ENCODE results near the gene NKX2-1. TPM values are rescaled to one million over a fixed set of nuclear protein-coding genes. Genes with fewer than 3 reads are reported as not detected.

Gene NKX2-1
- polyA plus RNA-seq, 1 donor from 2014 or later, result 1.5 TPM

GRCh38 chr14:36517242-36518030 is 2.6 kb downstream of the NKX2-1 start:
- H3K4me3 ChIP-seq (ENCODE audit: low read length), result peak overlapping the region; percentile 39
- H3K4me2 ChIP-seq (ENCODE audit: low read length), result no peak overlapping the region
- no peaks in the 10 kb centered on the region for H4K20me1 ChIP-seq (ENCODE audit: insufficient read depth)
- no peak overlapping the region for H3K9ac ChIP-seq (ENCODE audit: low read length)
- H3K9me2 ChIP-seq (ENCODE audit: insufficient read depth, low read length), result no peaks in the 10 kb centered on the region
- no peak overlapping the region for H2AFZ ChIP-seq (ENCODE audit: low read depth, low read length)
- H3K9me3 ChIP-seq (ENCODE audit: low read length), result no peaks in the 10 kb centered on the region
- peaks cover 99% of the 10 kb centered on the region for H3K27me3 ChIP-seq (ENCODE audit: insufficient read depth, low read depth, low read length)
- H3K36me3 ChIP-seq (ENCODE audit: insufficient read depth, low read length), result no peaks in the 10 kb centered on the region
- H3K79me2 ChIP-seq (replicated peaks; ENCODE audit: insufficient read depth, low read length), result no peaks in the 10 kb centered on the region
- TF ChIP-seq EZH2 (IDR thresholded peaks at IDR 0.05; ENCODE audit: borderline replicate concordance, insufficient read depth, low read length, poor library complexity, severe bottlenecking) (peak; percentile 98), RAD21 (conservative IDR thresholded peaks at IDR 0.05) (no peak)
- no peaks in the 10 kb centered on the region for H3F3A ChIP-seq (ENCODE audit: insufficient read depth, low read length, poor library complexity, severe bottlenecking)
- H3K27ac ChIP-seq (ENCODE audit: low read length), result no peak overlapping the region

DNA sequence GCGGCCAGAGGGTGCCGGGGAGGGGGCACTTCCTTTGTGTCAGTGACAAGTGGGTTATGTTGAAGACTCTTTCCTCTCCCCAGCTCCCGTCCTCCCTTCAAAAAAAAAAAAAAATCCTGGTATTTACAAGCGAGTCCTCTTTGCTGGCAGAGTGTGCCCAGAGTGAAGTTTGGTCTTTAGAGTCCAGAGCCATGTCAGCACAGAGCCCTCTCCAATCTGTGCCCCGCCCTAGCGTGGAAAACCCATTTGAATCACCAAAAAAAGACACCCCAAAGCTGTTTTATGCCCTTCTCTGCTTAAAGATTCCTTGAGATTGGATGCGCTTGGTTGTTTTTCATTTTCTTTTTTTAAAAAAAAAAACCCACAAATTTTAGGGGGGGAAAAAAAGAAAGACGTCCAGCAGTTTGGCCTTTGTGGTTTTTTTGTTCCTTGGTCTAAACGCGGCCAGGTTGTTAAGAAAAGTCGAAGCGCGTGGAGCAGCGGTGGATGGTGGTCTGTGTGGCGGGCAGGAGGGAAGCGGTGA is 3.3 kb downstream of the NKX2-1 start:
- Histone ChIP-seq H2AFZ (ENCODE audit: low read depth, low read length) (no peak overlapping the region), H3K36me3 (ENCODE audit: insufficient read depth, low read length) (no peaks in the 10 kb centered on the region), H3K9ac (ENCODE audit: low read length) (no peak overlapping the region), H3K9me2 (ENCODE audit: insufficient read depth, low read length) (no peaks in the 10 kb centered on the region), H3K27ac (ENCODE audit: low read length) (no peak overlapping the region), H3K4me3 (ENCODE audit: low read length) (no peak overlapping the region), H3F3A (ENCODE audit: insufficient read depth, low read length, poor library complexity, severe bottlenecking) (no peaks in the 10 kb centered on the region), H3K79me2 (replicated peaks; ENCODE audit: insufficient read depth, low read length) (no peaks in the 10 kb centered on the region), H3K9me3 (ENCODE audit: low read length) (no peaks in the 10 kb centered on the region), H3K27me3 (ENCODE audit: insufficient read depth, low read depth, low read length) (peaks cover 99% of the 10 kb centered on the region), H4K20me1 (ENCODE audit: insufficient read depth) (no peaks in the 10 kb centered on the region), H3K4me2 (ENCODE audit: low read length) (no peak overlapping the region)
- no peak for TF ChIP-seq MXI1 (conservative IDR thresholded peaks at IDR 0.05; ENCODE audit: poor library complexity, severe bottlenecking)
- TF ChIP-seq EZH2 (IDR thresholded peaks at IDR 0.05; ENCODE audit: borderline replicate concordance, insufficient read depth, low read length, poor library complexity, severe bottlenecking), result peak; percentile 71
- TF ChIP-seq REST (IDR thresholded peaks at IDR 0.05; ENCODE audit: borderline replicate concordance), result no peak

- no peaks in the 10 kb centered on the region for H4K20me1 ChIP-seq (ENCODE audit: insufficient read depth)
- no peaks in the 10 kb centered on the region for H3K9me2 ChIP-seq (ENCODE audit: insufficient read depth, low read length)
- no peaks in the 10 kb centered on the region for H3K79me2 ChIP-seq (replicated peaks; ENCODE audit: insufficient read depth, low read length)
- no peak overlapping the region for H3K27ac ChIP-seq (ENCODE audit: low read length)
- no peak overlapping the region for H2AFZ ChIP-seq (ENCODE audit: low read depth, low read length)
- H3K36me3 ChIP-seq (ENCODE audit: insufficient read depth, low read length), result no peaks in the 10 kb centered on the region
- no peak overlapping the region for H3K4me2 ChIP-seq (ENCODE audit: low read length)
- H3K27me3 ChIP-seq (ENCODE audit: insufficient read depth, low read depth, low read length), result peaks cover 99% of the 10 kb centered on the region
- no peak for TF ChIP-seq MXI1 (conservative IDR thresholded peaks at IDR 0.05; ENCODE audit: poor library complexity, severe bottlenecking)
- TF ChIP-seq, protein P1, sequence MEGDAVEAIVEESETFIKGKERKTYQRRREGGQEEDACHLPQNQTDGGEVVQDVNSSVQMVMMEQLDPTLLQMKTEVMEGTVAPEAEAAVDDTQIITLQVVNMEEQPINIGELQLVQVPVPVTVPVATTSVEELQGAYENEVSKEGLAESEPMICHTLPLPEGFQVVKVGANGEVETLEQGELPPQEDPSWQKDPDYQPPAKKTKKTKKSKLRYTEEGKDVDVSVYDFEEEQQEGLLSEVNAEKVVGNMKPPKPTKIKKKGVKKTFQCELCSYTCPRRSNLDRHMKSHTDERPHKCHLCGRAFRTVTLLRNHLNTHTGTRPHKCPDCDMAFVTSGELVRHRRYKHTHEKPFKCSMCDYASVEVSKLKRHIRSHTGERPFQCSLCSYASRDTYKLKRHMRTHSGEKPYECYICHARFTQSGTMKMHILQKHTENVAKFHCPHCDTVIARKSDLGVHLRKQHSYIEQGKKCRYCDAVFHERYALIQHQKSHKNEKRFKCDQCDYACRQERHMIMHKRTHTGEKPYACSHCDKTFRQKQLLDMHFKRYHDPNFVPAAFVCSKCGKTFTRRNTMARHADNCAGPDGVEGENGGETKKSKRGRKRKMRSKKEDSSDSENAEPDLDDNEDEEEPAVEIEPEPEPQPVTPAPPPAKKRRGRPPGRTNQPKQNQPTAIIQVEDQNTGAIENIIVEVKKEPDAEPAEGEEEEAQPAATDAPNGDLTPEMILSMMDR (IDR thresholded peaks at IDR 0.05; ENCODE audit: poor library complexity, severe bottlenecking), result no peak
- no peak for TF ChIP-seq SMC3 (conservative IDR thresholded peaks at IDR 0.05; ENCODE audit: poor library complexity)
- TF ChIP-seq TAF1 (IDR thresholded peaks at IDR 0.05; ENCODE audit: low read depth), result no peak
- TF ChIP-seq EZH2 (IDR thresholded peaks at IDR 0.05; ENCODE audit: borderline replicate concordance, insufficient read depth, low read length, poor library complexity, severe bottlenecking), result no peak
- TF ChIP-seq EP300 (conservative IDR thresholded peaks at IDR 0.05; ENCODE audit: poor library complexity, severe bottlenecking), result no peak
- TF ChIP-seq RAD21 (conservative IDR thresholded peaks at IDR 0.05), result no peak
- TF ChIP-seq POLR2AphosphoS5 (IDR thresholded peaks at IDR 0.05), result no peak
- TF ChIP-seq REST (IDR thresholded peaks at IDR 0.05; ENCODE audit: borderline replicate concordance), result no peak
- H3K9me3 ChIP-seq (ENCODE audit: low read length), result no peaks in the 10 kb centered on the region
- H3K4me3 ChIP-seq (ENCODE audit: low read length), result no peak overlapping the region
- no peaks in the 10 kb centered on the region for H3F3A ChIP-seq (ENCODE audit: insufficient read depth, low read length, poor library complexity, severe bottlenecking)
- no peak overlapping the region for H3K9ac ChIP-seq (ENCODE audit: low read length)
Observed at GRCh38 chr14:36515896-36516718, 3.9 kb downstream of the NKX2-1 start.
